Gastrocnemius medialis (tissue), 4 donors: ENCODE results near the gene DCTD. TPM values are rescaled to one million over a fixed set of nuclear protein-coding genes. Genes with fewer than 3 reads are reported as not detected.

ENCODE experiments used
- ATAC-seq, 2 donors: fragments of 150-250 bp; one replicate each; pipeline ENCODE4 v1.9.1; 2016
- DNase-seq, 2 donors: peaks; one replicate each; pipeline ENCODE4 v3.0.0-alpha.2; 2019
- H3K27ac ChIP-seq, 4 donors: fragments of 200-600 bp; sonication (generic); 1 replicate in 1 of 4; 2 replicates in 3 of 4; pipeline ENCODE4 v1.5.1; 2016 to 2018; ENCODE audit warnings: mild to moderate bottlenecking in 2 of 4, moderate library complexity in 1 of 4
- H3K27me3 ChIP-seq, 3 donors: fragments of 200-600 bp; sonication (generic) in 2 of 3; 1 replicate in 1 of 3; 2 replicates in 2 of 3; pipeline versions ENCODE4 v1.5.1 to v1.6.0; 2016 to 2019; ENCODE audit warnings: mild to moderate bottlenecking in 1 of 3, moderate library complexity in 1 of 3
- H3K36me3 ChIP-seq, 2 donors: fragments of 200-600 bp; sonication (generic) in 1 of 2; one replicate each; pipeline ENCODE4 v1.5.1; 2017 to 2018
- H3K4me1 ChIP-seq, 2 donors: fragments of 200-600 bp; sonication (generic) in 1 of 2; one replicate each; pipeline ENCODE4 v1.5.1; 2016 to 2017; ENCODE audit warnings: mild to moderate bottlenecking in 2 of 2
- H3K4me3 ChIP-seq, 4 donors: fragments of 200-600 bp; sonication (generic) in 3 of 4; 1 replicate in 1 of 4; 2 replicates in 3 of 4; pipeline ENCODE4 v1.5.1; 2016 to 2019; ENCODE audit warnings: mild to moderate bottlenecking in 2 of 4
- H3K9me3 ChIP-seq, 3 donors: fragments of 200-600 bp; sonication (generic) in 2 of 3; 1 replicate in 1 of 3; 2 replicates in 2 of 3; pipeline ENCODE4 v1.5.1; 2016 to 2019
- CTCF ChIP-seq, 5 experiments: fragments of 450-650 bp in 3 of 5; fragments of 200-600 bp in 2 of 5; sonication (generic) in 2 of 5; IDR thresholded peaks in 4 of 5; conservative IDR thresholded peaks in 1 of 5; 1 replicate in 4 of 5; 2 replicates in 1 of 5; pipeline ENCODE4 v1.5.1; 2016 to 2019; ENCODE audit warnings: antibody characterized with exemption in 5 of 5, mild to moderate bottlenecking in 3 of 5, moderate library complexity in 3 of 5
- POLR2A ChIP-seq, 2 donors: fragments of 450-650 bp; IDR thresholded peaks; one replicate each; pipeline ENCODE4 v1.6.1; 2017; ENCODE audit warnings: antibody characterized with exemption in 2 of 2, mild to moderate bottlenecking in 2 of 2, moderate library complexity in 2 of 2
- in situ Hi-C, 4 donors: fragments of 200-750 bp; cut with MboI; loops; one replicate each; pipeline versions ENCODE4 v1.15.0 to v1.8.0; 2017; ENCODE audit warnings: low sequenced_read_pairs in 4 of 4
- intact Hi-C: fragments of 100-400 bp; cut with DNase I; formaldehyde crosslinking; loops from one replicate; pipeline ENCODE4 v1.15.1; 2023; ENCODE audit warnings: low total_unique reads
- total RNA-seq, 4 donors: library from RNA; depleted of rRNA; stranded (reverse); fragments of >200 nt; gene quantifications; one replicate each; pipeline versions ENCODE4 v1.1.0 to v1.2.3, GENCODE V29; 2016

DCTD gene
- total RNA-seq, 4 donors from 2014 or later, result 32.2 to 48.2 (median 39.1) TPM

GRCh38 chr4:182944484-182945213 is 27.5 kb upstream of the DCTD start:
- no peaks in the 10 kb centered on the region for H3K9me3 ChIP-seq
- H3K36me3 ChIP-seq, result no peaks in the 10 kb centered on the region
- no peak overlapping the region for H3K27ac ChIP-seq
- DNase-seq, result no peak
- peaks cover 0 to 3% (median 0%) of the 10 kb centered on the region in 3 donors for H3K27me3 ChIP-seq
- ATAC-seq, result no peak
- no peaks in the 10 kb centered on the region for H3K4me1 ChIP-seq
- intact Hi-C loops (no loop called here), in situ Hi-C loops (loop anchor here in 3 of 4 donors (10.0 to 25.0 kb wide), 3 partner anchors 310 to 468 kb away; no protein-coding TSS in a partner anchor)
- no peak overlapping the region for H3K4me3 ChIP-seq
- TF ChIP-seq POLR2A (IDR thresholded peaks at IDR 0.05) (no peak), CTCF (IDR thresholded peaks at IDR 0.05 in 4 of 5, conservative IDR thresholded peaks at IDR 0.05 in 1 of 5) (no peak)

GRCh38 chr4:182939680-182940079 is 22.5 kb upstream of the DCTD start:
- Histone ChIP-seq H3K9me3 (no peaks in the 10 kb centered on the region), H3K27ac (no peak overlapping the region), H3K27me3 (peaks cover 0 to 3% (median 0%) of the 10 kb centered on the region in 3 donors), H3K4me1 (no peaks in the 10 kb centered on the region), H3K36me3 (no peaks in the 10 kb centered on the region), H3K4me3 (no peak overlapping the region)
- in situ Hi-C loops (loop anchor here (10.0 to 25.0 kb wide), 5 partner anchors 135 to 473 kb away; no protein-coding TSS in a partner anchor), intact Hi-C loops (loop anchor here (2.0 kb wide), 1 partner anchor 133 kb away; no protein-coding TSS in a partner anchor)
- no peak for TF ChIP-seq POLR2A (IDR thresholded peaks at IDR 0.05)
- TF ChIP-seq CTCF (IDR thresholded peaks at IDR 0.05 in 4 of 5, conservative IDR thresholded peaks at IDR 0.05 in 1 of 5), result no peak
- no peak for DNase-seq
- no peak for ATAC-seq

GRCh38 chr4:182938205-182938645 is 21.0 kb upstream of the DCTD start:
- H3K4me1 ChIP-seq, result no peaks in the 10 kb centered on the region
- H3K9me3 ChIP-seq, result no peaks in the 10 kb centered on the region
- H3K27ac ChIP-seq, result no peak overlapping the region
- no peaks in the 10 kb centered on the region for H3K36me3 ChIP-seq
- H3K27me3 ChIP-seq, result peaks cover 0 to 3% (median 0%) of the 10 kb centered on the region in 3 donors
- peak; percentile 30 to 80 (median 69) for TF ChIP-seq CTCF (IDR thresholded peaks at IDR 0.05 in 4 of 5, conservative IDR thresholded peaks at IDR 0.05 in 1 of 5)
- TF ChIP-seq POLR2A (IDR thresholded peaks at IDR 0.05), result no peak
- intact Hi-C loops (loop anchor here (1.0 to 2.0 kb wide), 2 partner anchors 135 to 324 kb away; no protein-coding TSS in a partner anchor), in situ Hi-C loops (loop anchor here in 3 of 4 donors (10.0 to 25.0 kb wide), 5 partner anchors 137 to 474 kb away; no protein-coding TSS in a partner anchor)
- DNase-seq (peak; percentile 15 to 28), ATAC-seq (peak; percentile 69 to 75)
- H3K4me3 ChIP-seq, result no peak overlapping the region

GRCh38 chr4:182937268-182938204 is 20.4 kb upstream of the DCTD start:
- TF ChIP-seq POLR2A (IDR thresholded peaks at IDR 0.05) (no peak), CTCF (IDR thresholded peaks at IDR 0.05 in 4 of 5, conservative IDR thresholded peaks at IDR 0.05 in 1 of 5) (no peak)
- no peak overlapping the region for H3K27ac ChIP-seq
- intact Hi-C loops, result loop anchor here (1.0 to 2.0 kb wide), 2 partner anchors 135 to 325 kb away; no protein-coding TSS in a partner anchor
- no peaks in the 10 kb centered on the region for H3K27me3 ChIP-seq
- no peaks in the 10 kb centered on the region for H3K36me3 ChIP-seq
- H3K9me3 ChIP-seq, result no peaks in the 10 kb centered on the region
- no peak for ATAC-seq
- H3K4me3 ChIP-seq, result no peak overlapping the region
- H3K4me1 ChIP-seq, result no peaks in the 10 kb centered on the region
- no peak for DNase-seq
- in situ Hi-C loops, result loop anchor here in 3 of 4 donors (10.0 to 25.0 kb wide), 5 partner anchors 137 to 475 kb away; no protein-coding TSS in a partner anchor
